HepG2 (cell line): ENCODE results near the gene UGT2B15. TPM values are rescaled to one million over a fixed set of nuclear protein-coding genes. Genes with fewer than 3 reads are reported as not detected.

Experiments
- BRF2 ChIP-seq: sonication (generic); formaldehyde crosslinking; IDR thresholded peaks from 2 replicates; pipeline ENCODE4 v1.8.1; 2022; ENCODE audit warnings: mild to moderate bottlenecking, missing genetic modification reagents
- MIXL1 ChIP-seq: IDR thresholded peaks from 2 replicates; pipeline ENCODE4 v1.6.1; 2016
- NAIF1 ChIP-seq: sonication (generic); formaldehyde crosslinking; IDR thresholded peaks from 2 replicates; pipeline ENCODE4 v1.5.0; 2020; ENCODE audit warnings: mild to moderate bottlenecking, missing genetic modification reagents, borderline replicate concordance
- NCOR1 ChIP-seq: fragments of 200-600 bp; sonication (generic); IDR thresholded peaks from 2 replicates; pipeline ENCODE4 v1.7.0; 2017; ENCODE audit warnings: antibody characterized with exemption, low read length, borderline replicate concordance
- polyA plus RNA-seq, 8 experiments: library from polyadenylated mRNA; depleted of rRNA in 3 of 8; stranded (reverse) in 7 of 8; unstranded in 1 of 8; fragments of >200 nt; fragmentation: Illumina TruSeq in 4 of 8; extraction: Trizol in 4 of 8; gene quantifications; 2 replicates each; pipeline versions ENCODE4 v1.2.1 to v1.2.3, GENCODE V29; 2011 to 2016; ENCODE audit warnings: low read depth in 4 of 8, missing spikeins in 1 of 8, mixed read lengths in 1 of 8; ENCODE audit not compliant: insufficient read depth in 1 of 8
- total RNA-seq, 5 experiments: library from RNA; depleted of rRNA; stranded (reverse); fragments of >200 nt; fragmentation: Illumina TruSeq; extraction: Trizol; gene quantifications; 2 replicates each; pipeline ENCODE4 v1.2.3, GENCODE V29; 2016; ENCODE audit warnings: low read depth in 1 of 5

Gene UGT2B15
- total and polyA plus RNA-seq, 2 of the 13 experiments (the other 11 are each of a cell fraction or from before 2014, with no cell fraction given): 0.04 to 0.11 TPM

DNA sequence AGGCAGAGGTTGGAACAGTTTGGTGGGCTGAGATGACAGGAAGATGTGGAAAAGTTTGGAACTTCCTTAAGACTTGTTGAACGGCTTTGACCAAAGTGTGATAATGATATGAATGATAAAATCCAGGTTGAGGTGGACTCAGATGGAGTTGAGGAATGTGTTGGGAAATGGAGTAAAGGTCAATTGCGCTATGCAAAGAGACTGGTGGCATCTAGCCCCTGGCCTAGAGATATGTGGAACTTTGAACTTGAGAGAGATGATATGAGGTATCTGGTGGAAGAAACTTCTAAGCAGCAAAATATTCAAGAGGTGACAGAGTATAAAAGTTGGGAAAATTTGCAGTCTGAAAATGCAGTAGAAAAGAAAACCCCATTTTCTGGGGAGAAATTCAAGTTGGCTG is 73.0 kb downstream of the UGT2B15 start (continued):
- TF ChIP-seq BRF2 (CRISPR knock-in tag) (no peak), NCOR1 (peak; percentile 22; the same call in 1 of the 2 replicates), MIXL1 (CRISPR knock-in tag) (no peak), NAIF1 (CRISPR knock-in tag) (no peak)

Other genes starting within 250 kb of the UGT2B15 start
- not detected in 2 replicates for gene TMPRSS11E, start 223.2 kb downstream of the UGT2B15 start, total RNA-seq (2016; rRNA removed; fragmentation: Illumina TruSeq; extraction: Trizol)
- not detected in 2 replicates for gene TMPRSS11E, start 223.2 kb downstream of the UGT2B15 start, polyA plus RNA-seq (2011; rRNA removed)
- not detected in 2 replicates for gene UGT2B17, start 94.3 kb downstream of the UGT2B15 start, total RNA-seq (2016; rRNA removed; fragmentation: Illumina TruSeq; extraction: Trizol)
- gene UGT2B17, start 94.3 kb downstream of the UGT2B15 start, polyA plus RNA-seq (2011; rRNA removed): not detected in 2 replicates
- gene UGT2B10, start 145.3 kb upstream of the UGT2B15 start, total RNA-seq (2016; rRNA removed; fragmentation: Illumina TruSeq; extraction: Trizol): 97.8 and 148 TPM in 2 replicates
- gene UGT2B10, start 145.3 kb upstream of the UGT2B15 start, polyA plus RNA-seq (2011; rRNA removed): 91.0 and 107 TPM in 2 replicates